Measurements from ENCODE around the gene OTUD4. TPM values are rescaled to one million over a fixed set of nuclear protein-coding genes. Genes with fewer than 3 reads are reported as not detected.

The OTUD4 gene
- polyA plus RNA-seq, 1 experiment: 13.3 TPM

DNA sequence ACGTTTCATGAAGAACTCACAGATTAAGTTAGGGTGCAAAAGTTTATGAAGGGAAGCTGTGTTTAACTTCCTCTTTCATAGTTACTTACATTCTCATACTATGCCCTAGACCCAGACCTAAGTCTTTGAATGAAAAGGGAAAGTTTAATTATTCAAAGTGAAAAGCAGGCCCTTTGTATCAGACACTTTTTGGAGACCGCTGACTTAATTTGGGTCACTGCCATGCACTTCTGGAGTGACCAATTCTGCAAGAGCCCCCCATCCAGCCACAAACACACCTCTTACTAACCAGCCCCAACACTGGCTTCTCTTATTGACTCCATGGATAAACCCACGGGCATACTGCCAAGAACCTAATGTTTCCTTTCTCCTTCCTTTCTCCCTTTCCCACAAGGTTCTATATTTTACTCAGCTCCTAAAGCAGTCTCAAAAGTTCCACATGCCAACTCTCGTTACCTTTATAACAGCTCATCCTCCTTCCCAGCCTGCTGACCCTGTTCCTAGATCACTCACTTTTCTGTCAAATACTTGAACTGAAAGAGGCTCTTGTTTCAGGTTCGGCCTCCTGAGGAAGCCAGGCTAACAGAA is 47.8 kb downstream of the OTUD4 start:
- DNase-seq (ENCODE audit: low read depth): no peak
- POLR2A ChIA-PET: no interaction called here
- Histone ChIP-seq H3K4me3 (ENCODE audit: low read depth, low read length) (no peak overlapping the region), H3K36me3 (ENCODE audit: control insufficient read depth, insufficient read depth, low read length) (no peaks in the 10 kb centered on the region), H3K27me3 (ENCODE audit: control insufficient read depth, insufficient read depth, low read length) (no peaks in the 10 kb centered on the region)
- CTCF ChIA-PET: no interaction called here
- TF ChIP-seq, protein P1, sequence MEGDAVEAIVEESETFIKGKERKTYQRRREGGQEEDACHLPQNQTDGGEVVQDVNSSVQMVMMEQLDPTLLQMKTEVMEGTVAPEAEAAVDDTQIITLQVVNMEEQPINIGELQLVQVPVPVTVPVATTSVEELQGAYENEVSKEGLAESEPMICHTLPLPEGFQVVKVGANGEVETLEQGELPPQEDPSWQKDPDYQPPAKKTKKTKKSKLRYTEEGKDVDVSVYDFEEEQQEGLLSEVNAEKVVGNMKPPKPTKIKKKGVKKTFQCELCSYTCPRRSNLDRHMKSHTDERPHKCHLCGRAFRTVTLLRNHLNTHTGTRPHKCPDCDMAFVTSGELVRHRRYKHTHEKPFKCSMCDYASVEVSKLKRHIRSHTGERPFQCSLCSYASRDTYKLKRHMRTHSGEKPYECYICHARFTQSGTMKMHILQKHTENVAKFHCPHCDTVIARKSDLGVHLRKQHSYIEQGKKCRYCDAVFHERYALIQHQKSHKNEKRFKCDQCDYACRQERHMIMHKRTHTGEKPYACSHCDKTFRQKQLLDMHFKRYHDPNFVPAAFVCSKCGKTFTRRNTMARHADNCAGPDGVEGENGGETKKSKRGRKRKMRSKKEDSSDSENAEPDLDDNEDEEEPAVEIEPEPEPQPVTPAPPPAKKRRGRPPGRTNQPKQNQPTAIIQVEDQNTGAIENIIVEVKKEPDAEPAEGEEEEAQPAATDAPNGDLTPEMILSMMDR (IDR thresholded peaks at IDR 0.05; ENCODE audit: insufficient read depth, low read depth, low read length): no peak

DNA sequence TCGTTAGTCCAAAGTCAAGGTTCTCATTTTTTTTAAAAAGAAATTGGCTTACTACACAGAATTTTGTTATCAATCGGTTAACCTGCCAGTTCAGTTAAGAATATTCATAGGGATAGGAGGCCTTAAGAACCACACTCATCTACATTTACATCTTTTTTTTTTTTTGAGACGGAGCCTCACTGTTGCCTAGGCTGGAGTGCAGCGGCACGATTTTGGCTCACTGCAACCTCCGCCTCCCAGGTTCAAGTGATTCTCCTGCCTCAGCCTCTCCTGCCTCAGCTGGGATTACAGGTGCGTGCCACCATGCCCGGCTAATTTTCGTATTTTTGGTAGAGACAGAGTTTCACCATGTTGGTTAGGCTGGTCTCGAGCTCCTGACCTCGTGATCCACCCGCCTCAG is 48.5 kb downstream of the OTUD4 start:
- no peak for DNase-seq (ENCODE audit: low read depth)
- Histone ChIP-seq H3K36me3 (ENCODE audit: control insufficient read depth, insufficient read depth, low read length) (no peaks in the 10 kb centered on the region), H3K4me3 (ENCODE audit: low read depth, low read length) (no peak overlapping the region), H3K27me3 (ENCODE audit: control insufficient read depth, insufficient read depth, low read length) (no peaks in the 10 kb centered on the region)
- CTCF ChIA-PET: no interaction called here
- TF ChIP-seq, protein P1 (IDR thresholded peaks at IDR 0.05; ENCODE audit: insufficient read depth, low read depth, low read length): no peak
- POLR2A ChIA-PET: no interaction called here

DNA sequence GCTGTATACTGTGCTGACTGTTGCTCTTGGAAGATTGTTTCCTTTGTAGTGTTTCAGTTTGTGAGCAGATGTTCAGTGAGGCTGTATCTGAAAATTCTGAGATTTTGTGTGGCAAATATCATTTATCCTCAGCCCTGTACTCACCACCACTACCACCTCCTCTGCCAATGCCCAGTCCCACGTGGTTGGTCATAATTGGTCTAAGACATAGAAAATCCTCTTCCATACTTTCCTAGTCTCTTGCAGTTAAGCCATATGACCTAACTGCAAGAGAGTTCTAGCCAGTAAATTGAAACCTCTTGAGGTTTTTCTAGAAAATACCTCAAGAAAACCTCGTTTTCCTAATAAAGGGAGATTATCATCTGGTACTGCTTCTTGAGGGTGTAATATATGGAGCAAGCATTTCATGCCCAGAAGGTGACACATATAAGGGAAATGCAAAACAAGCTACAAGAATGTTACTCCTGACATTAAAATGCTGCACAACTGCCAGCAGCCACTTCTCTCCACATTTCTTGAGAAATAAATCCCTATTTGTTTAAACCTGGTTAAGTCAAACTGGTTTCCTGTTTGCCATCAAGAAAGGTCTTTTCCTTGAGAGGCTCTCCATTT is 49.5 kb downstream of the OTUD4 start:
- DNase-seq (ENCODE audit: low read depth): peak; percentile 89
- Histone ChIP-seq H3K4me3 (ENCODE audit: low read depth, low read length) (no peak overlapping the region), H3K36me3 (ENCODE audit: control insufficient read depth, insufficient read depth, low read length) (no peaks in the 10 kb centered on the region), H3K27me3 (ENCODE audit: control insufficient read depth, insufficient read depth, low read length) (no peaks in the 10 kb centered on the region)
- TF ChIP-seq, protein P1 (IDR thresholded peaks at IDR 0.05; ENCODE audit: insufficient read depth, low read depth, low read length): no peak
- ChIA-PET CTCF (no interaction called here), POLR2A (no interaction called here)

DNA sequence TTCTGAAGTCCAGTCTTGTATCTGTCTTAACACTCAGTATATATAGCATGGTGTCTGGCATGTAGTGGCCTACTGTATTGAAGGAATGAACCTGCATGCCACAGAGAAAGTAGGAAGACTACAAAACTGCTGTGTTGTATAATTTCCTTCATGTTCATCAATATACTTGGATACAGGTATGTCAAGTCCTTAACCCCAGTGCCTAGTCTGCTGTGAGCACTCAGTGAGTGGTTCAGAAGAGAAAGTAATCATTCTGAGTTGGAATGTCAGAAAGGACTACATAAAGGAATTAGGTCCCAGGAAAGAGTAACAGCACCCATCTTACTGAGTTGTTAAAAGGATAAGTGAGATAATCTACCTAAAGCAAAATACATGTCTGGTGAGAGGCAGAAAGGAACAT is 50.3 kb downstream of the OTUD4 start:
- no peaks in the 10 kb centered on the region for H3K27me3 ChIP-seq (ENCODE audit: control insufficient read depth, insufficient read depth, low read length)
- H3K36me3 ChIP-seq (ENCODE audit: control insufficient read depth, insufficient read depth, low read length): no peaks in the 10 kb centered on the region
- CTCF ChIA-PET: no interaction called here
- POLR2A ChIA-PET: no interaction called here
- no peak overlapping the region for H3K4me3 ChIP-seq (ENCODE audit: low read depth, low read length)
- DNase-seq (ENCODE audit: low read depth): no peak
- TF ChIP-seq, protein P1 (IDR thresholded peaks at IDR 0.05; ENCODE audit: insufficient read depth, low read depth, low read length): no peak

DNA sequence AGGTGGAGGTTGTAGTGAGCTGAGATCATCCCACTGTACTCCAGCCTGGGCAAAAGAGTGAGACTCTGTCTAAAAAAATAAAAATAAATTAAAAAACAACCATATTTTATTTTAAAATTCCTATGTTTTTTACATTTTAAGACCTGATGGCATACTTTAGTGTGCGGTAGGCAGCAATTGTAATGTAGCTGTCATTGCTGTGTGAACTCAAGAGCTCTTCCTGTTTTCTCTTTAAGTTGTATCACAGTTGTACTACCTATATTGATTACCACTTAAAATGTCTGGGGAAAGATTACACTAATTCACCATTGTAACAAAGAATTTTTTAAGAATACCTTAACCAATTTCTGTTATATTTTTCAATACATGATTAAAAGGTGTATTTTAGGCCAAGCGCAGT is 55.0 kb downstream of the OTUD4 start:
- Histone ChIP-seq H3K36me3 (ENCODE audit: control insufficient read depth, insufficient read depth, low read length) (peaks cover 5% of the 10 kb centered on the region), H3K27me3 (ENCODE audit: control insufficient read depth, insufficient read depth, low read length) (no peaks in the 10 kb centered on the region), H3K4me3 (ENCODE audit: low read depth, low read length) (no peak overlapping the region)
- DNase-seq (ENCODE audit: low read depth): no peak
- ChIA-PET POLR2A (no interaction called here), CTCF (no interaction called here)
- TF ChIP-seq, protein P1 (IDR thresholded peaks at IDR 0.05; ENCODE audit: insufficient read depth, low read depth, low read length): no peak

Data from BJ (cell line).